ENCODE results near the gene ZNF718. TPM values are rescaled to one million over a fixed set of nuclear protein-coding genes. Genes with fewer than 3 reads are reported as not detected.
"Not testable (repeated sequence)": the region's sequence is repeated elsewhere in the genome, so short reads cannot be mapped to it uniquely, and the experiment has no call there.

Gene ZNF718
- total RNA-seq, 4 donors from 2014 or later: 4.1 to 7.2 (median 4.8) TPM

DNA sequence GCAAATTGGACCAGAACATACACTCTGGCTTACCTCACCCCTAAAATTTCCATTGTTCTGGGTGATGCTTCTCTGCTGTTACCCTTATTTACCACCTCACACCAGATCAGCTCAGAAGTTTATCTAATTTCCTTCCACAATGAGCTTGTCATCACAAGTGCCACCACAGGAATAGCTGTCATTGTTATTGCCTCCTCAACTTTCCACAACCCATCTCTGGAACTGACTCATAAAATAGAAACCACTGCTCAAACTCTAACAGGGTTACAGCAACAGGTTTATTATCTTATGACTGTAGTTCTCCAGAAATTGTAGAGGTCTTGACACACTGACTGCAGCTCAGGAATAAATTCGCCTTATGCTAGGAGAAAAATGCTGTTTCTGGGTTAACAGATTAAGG is 52.7 kb downstream of the ZNF718 start:
- Histone ChIP-seq H3K4me3 (no peak overlapping the region), H3K27me3 (no peaks in the 10 kb centered on the region), H3K4me1 (no peaks in the 10 kb centered on the region), H3K9me3 (peaks cover 4 to 99% (median 66%) of the 10 kb centered on the region in 3 donors), H3K27ac (no peak overlapping the region), H3K36me3 (no peaks in the 10 kb centered on the region)
- DNase-seq: no peak
- TF ChIP-seq, protein P1, sequence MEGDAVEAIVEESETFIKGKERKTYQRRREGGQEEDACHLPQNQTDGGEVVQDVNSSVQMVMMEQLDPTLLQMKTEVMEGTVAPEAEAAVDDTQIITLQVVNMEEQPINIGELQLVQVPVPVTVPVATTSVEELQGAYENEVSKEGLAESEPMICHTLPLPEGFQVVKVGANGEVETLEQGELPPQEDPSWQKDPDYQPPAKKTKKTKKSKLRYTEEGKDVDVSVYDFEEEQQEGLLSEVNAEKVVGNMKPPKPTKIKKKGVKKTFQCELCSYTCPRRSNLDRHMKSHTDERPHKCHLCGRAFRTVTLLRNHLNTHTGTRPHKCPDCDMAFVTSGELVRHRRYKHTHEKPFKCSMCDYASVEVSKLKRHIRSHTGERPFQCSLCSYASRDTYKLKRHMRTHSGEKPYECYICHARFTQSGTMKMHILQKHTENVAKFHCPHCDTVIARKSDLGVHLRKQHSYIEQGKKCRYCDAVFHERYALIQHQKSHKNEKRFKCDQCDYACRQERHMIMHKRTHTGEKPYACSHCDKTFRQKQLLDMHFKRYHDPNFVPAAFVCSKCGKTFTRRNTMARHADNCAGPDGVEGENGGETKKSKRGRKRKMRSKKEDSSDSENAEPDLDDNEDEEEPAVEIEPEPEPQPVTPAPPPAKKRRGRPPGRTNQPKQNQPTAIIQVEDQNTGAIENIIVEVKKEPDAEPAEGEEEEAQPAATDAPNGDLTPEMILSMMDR (IDR thresholded peaks at IDR 0.05): no peak
- no peak for TF ChIP-seq POLR2A (IDR thresholded peaks at IDR 0.05)
- intact Hi-C loops (cut with DNase I): no loop called here
- 0 to 45% methylated on average over 1 of the region's 1 CpG for WGBS, 2 donors

DNA sequence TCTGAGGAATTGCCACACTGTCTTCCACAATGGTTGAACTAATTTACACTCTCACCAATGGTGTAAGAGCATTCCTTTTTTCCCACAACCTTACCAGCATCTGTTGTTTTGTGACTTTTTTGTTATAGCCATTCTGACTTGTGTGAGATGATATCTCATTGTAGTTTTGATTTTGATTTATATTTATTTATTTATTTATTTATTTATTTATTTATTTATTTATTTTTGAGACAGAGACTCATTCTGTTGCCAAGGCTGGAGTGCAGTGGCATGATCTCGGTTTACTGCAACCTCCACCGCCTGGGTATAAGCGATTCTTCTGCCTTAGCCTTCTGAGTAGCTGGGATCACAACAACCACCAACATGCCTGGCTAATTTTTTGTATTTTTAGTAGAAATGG is 57.9 kb downstream of the ZNF718 start:
- intact Hi-C loops (cut with DNase I); H3K4me3 ChIP-seq; H3K4me1 ChIP-seq; DNase-seq; H3K36me3 ChIP-seq; H3K27me3 ChIP-seq; H3K27ac ChIP-seq: not testable (repeated sequence)
- 98% methylated on average over 3 of the region's 3 CpGs for WGBS, 2 donors
- H3K9me3 ChIP-seq: peaks cover 0 to 98% (median 53%) of the 10 kb centered on the region in 3 donors

DNA sequence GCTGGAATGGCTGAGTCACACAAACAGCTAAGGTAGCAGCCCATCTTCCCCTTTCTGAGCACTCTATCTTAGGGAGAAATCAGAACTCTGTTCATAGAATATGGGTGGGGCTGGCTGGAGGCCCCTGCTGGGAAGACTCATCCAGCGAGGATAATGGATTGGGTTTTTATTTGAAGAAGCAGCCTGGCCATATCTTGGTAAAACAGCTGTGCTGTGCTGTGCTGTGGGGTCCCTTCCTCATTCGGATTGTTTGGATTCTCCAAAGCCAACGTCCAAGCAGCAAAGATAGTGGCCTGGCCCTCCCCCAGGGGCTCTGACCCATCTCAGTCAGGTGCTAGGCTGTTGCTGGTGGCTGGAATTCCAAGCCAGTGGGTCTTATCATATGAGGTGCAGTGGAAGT is 63.8 kb downstream of the ZNF718 start:
- intact Hi-C loops (cut with DNase I): no loop called here
- H3K36me3 ChIP-seq: no peaks in the 10 kb centered on the region
- H3K27me3 ChIP-seq: no peaks in the 10 kb centered on the region
- 88 to 100% methylated on average over 2 of the region's 3 CpGs for WGBS, 2 donors
- no peak for TF ChIP-seq POLR2A (IDR thresholded peaks at IDR 0.05)
- TF ChIP-seq, protein P1 (IDR thresholded peaks at IDR 0.05): no peak
- H3K4me1 ChIP-seq: no peaks in the 10 kb centered on the region
- peaks cover 0 to 91% (median 58%) of the 10 kb centered on the region in 3 donors for H3K9me3 ChIP-seq
- H3K27ac ChIP-seq: no peak overlapping the region
- no peak for DNase-seq
- no peak overlapping the region for H3K4me3 ChIP-seq

DNA sequence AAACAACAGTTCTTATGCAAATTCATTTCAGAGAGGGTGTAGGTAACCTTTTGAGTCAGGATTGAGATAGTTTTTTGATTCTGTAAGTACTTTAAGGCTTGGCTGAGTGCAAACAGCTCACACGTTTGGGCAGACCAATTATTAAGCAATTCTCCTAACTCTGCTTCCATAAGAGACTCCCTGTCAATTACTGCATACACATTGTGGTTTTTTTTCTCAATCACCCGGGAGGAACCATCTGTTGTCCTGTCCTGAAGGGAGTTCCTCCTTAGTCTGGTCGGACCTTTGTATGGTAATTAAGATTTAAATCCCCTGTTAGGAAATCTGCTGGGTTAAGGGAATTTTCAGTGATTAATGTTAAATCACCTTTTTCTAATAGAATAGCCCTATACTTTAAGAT is 70.9 kb downstream of the ZNF718 start:
- not testable (repeated sequence) for DNase-seq, H3K36me3 ChIP-seq

DNA sequence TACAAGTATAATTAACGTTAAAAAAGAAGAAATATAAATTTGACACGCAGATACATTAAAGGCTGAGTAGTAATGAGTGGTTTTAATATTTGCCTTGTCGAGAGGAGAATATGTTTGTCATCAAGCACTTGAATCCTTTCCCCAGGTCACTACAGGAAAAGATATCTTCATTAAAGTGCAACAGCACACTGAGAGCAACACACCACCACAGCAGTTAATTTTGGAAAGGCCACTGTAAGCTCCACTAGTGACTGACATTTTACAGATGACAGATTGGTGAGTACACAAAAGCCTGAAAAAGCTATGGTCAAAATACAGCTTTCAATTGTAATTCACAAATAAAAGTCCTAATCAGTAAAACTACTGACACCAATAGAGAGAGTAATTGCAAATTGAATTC is 76.6 kb downstream of the ZNF718 start:
- intact Hi-C loops (cut with DNase I): no loop called here
- H3K27me3 ChIP-seq: no peaks in the 10 kb centered on the region
- H3K4me1 ChIP-seq: no peaks in the 10 kb centered on the region
- WGBS, 2 donors: 80 to 91% methylated on average over 3 of the region's 3 CpGs
- H3K9me3 ChIP-seq: peaks cover 0 to 80% (median 29%) of the 10 kb centered on the region in 3 donors
- H3K27ac ChIP-seq: no peak overlapping the region
- H3K4me3 ChIP-seq: no peak overlapping the region
- TF ChIP-seq, protein P1 (IDR thresholded peaks at IDR 0.05): no peak
- TF ChIP-seq POLR2A (IDR thresholded peaks at IDR 0.05): no peak
- peaks cover 0 to 14% (median 0%) of the 10 kb centered on the region in 3 donors for H3K36me3 ChIP-seq
- DNase-seq: no peak

More for the DNA sequence above, 70.9 kb downstream of the ZNF718 start:
- H3K4me3 ChIP-seq; intact Hi-C loops (cut with DNase I); H3K27ac ChIP-seq; H3K4me1 ChIP-seq; H3K27me3 ChIP-seq: not testable (repeated sequence)
- peaks cover 0 to 79% (median 29%) of the 10 kb centered on the region in 3 donors for H3K9me3 ChIP-seq
- WGBS, 2 donors: 50 to 58% methylated on average over 3 of the region's 3 CpGs

DNA sequence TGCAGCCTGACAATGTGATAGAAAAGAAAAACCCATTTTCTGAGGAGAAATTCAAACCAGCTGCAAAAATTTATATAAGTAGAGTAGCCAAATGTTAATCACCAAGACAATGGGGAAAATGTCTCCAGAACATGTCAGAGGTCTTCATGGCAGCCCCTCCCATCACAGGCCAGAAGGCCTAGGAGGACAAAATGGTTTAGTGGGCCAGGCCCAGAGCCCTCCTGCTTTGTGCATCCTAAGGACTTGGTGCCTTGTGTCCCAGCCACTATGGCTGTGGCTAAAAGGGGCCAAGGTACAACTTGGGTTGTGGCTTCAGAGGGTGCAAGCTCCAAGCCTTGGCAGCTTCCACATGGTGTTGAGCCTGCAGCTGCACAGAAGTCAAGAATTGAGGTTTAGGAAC is 78.5 kb downstream of the ZNF718 start:
- peaks cover 0 to 74% (median 26%) of the 10 kb centered on the region in 3 donors for H3K9me3 ChIP-seq
- intact Hi-C loops (cut with DNase I); H3K27ac ChIP-seq: not testable (repeated sequence)

More for the DNA sequence above, 78.5 kb downstream of the ZNF718 start:
- not testable (repeated sequence) for H3K27me3 ChIP-seq, DNase-seq, H3K4me1 ChIP-seq, H3K4me3 ChIP-seq
- peaks cover 0 to 14% (median 0%) of the 10 kb centered on the region in 3 donors for H3K36me3 ChIP-seq
